ENCODE data around the gene ARHGEF10L. TPM values are rescaled to one million over a fixed set of nuclear protein-coding genes. Genes with fewer than 3 reads are reported as not detected.
"Not testable (repeated sequence)": the region's sequence is repeated elsewhere in the genome, so short reads cannot be mapped to it uniquely, and the experiment has no call there.

ARHGEF10L gene
- total RNA-seq (ENCODE audit: unreplicated experiment) = 89.8 TPM
- long read RNA-seq, partial matches to known transcripts = 5 of 6 reads
- long read RNA-seq, other reads (novel, unspliced or antisense) = 1 of 6 reads

DNA sequence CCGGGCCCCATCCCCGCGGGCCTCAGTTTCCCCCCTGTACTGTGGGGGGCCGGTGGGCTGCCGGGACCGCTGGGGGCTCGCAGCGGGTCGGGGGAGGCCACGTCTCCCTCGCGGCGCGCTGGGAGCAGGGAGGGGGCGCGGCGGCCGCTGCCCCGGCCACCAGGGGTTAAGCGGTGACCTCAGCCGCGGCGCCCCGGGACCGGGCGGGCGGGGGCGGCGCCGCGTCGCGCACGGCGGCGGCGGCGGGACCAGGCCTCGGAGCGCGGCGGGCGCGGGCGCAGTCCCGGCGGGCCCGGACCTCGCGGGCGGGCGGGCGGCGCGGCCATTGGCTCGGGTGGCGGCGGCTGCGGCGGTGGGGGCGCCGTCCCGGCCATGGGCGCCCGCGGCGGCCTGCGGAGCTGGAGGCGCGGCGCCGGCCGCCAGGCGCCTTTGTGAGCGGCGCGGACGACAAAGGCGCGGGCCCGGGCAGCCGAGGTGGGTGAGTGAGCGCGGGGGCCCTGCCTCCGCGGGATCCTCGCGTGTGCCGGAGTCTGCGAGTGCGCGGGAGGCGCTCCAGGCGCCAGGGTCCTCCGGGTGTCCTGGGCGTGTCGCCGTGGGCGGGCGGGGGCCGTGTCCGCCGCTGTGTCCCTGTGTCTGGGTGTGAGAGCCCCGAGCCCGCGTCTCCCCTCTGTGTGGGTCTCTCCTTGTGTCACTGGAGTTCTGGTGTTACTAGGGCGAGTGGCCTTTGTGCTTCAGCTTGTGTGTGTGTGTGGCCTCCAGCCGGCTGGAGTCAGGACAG, at the start of gene ARHGEF10L:
ARHGEF10L (plus strand) TSS at position 222 of the 778 bp plus-strand sequence. CDS start 40,898 bp downstream, outside the sequence.
- Mint-ChIP-seq H3K9me3 (ENCODE audit: unreplicated experiment) (peaks cover 8% of the 10 kb centered on the region), H3K27me3 (ENCODE audit: unreplicated experiment) (peaks cover 6% of the 10 kb centered on the region), H3K27ac (ENCODE audit: unreplicated experiment) (peak within 1 kb of the TSS; percentile 99), H3K4me1 (ENCODE audit: low read depth, unreplicated experiment) (peaks cover 16% of the 10 kb centered on the region), H3K36me3 (ENCODE audit: unreplicated experiment) (no peaks in the 10 kb centered on the region), H3K4me3 (ENCODE audit: unreplicated experiment) (peak within 1 kb of the TSS; percentile 95)
- peak; percentile 45 for DNase-seq
- TF ChIP-seq, protein P1, sequence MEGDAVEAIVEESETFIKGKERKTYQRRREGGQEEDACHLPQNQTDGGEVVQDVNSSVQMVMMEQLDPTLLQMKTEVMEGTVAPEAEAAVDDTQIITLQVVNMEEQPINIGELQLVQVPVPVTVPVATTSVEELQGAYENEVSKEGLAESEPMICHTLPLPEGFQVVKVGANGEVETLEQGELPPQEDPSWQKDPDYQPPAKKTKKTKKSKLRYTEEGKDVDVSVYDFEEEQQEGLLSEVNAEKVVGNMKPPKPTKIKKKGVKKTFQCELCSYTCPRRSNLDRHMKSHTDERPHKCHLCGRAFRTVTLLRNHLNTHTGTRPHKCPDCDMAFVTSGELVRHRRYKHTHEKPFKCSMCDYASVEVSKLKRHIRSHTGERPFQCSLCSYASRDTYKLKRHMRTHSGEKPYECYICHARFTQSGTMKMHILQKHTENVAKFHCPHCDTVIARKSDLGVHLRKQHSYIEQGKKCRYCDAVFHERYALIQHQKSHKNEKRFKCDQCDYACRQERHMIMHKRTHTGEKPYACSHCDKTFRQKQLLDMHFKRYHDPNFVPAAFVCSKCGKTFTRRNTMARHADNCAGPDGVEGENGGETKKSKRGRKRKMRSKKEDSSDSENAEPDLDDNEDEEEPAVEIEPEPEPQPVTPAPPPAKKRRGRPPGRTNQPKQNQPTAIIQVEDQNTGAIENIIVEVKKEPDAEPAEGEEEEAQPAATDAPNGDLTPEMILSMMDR (IDR thresholded peaks at IDR 0.05; ENCODE audit: partially characterized antibody, unreplicated experiment) = no peak

DNA sequence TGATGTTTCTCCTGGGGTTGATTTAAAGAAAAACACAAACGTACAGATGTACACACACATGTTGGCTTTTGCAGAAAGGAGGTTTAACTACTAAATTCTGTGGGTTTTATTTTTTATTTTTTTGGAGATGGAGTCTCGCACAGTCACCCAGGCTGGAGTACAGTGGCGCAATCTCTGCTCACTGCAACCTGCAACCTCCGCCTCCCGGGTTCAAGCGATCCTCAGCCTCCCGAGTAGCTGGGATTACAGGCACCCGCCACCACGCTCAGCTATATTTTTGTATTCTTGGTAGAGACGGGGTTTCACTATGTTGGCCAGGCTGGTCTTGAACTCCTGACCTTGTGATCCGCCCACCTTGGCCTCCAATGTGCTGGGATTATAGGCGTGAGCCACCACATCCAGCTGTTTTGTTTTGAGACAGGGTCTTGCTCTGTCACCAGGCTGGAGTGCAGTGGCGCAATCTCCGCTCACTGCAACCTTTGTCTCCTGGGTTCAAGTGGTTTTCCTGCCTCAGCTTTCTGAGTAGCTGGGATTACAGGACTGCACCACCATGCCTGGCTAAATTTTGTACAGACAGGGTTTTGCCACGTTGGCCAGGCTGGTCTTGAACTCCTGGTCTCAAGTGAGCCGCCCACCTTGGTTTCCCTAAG, 49.6 kb upstream of the ARHGEF10L start:
- DNase-seq; H3K27ac Mint-ChIP-seq (ENCODE audit: unreplicated experiment); H3K36me3 Mint-ChIP-seq (ENCODE audit: unreplicated experiment); H3K4me3 Mint-ChIP-seq (ENCODE audit: unreplicated experiment); H3K9me3 Mint-ChIP-seq (ENCODE audit: unreplicated experiment); H3K27me3 Mint-ChIP-seq (ENCODE audit: unreplicated experiment); H3K4me1 Mint-ChIP-seq (ENCODE audit: low read depth, unreplicated experiment): not testable (repeated sequence)

GRCh38 chr1:17490667-17491066, 48.8 kb upstream of the ARHGEF10L start:
- not testable (repeated sequence) for H3K27me3 Mint-ChIP-seq (ENCODE audit: unreplicated experiment); H3K9me3 Mint-ChIP-seq (ENCODE audit: unreplicated experiment); DNase-seq; H3K36me3 Mint-ChIP-seq (ENCODE audit: unreplicated experiment); H3K4me3 Mint-ChIP-seq (ENCODE audit: unreplicated experiment); H3K4me1 Mint-ChIP-seq (ENCODE audit: low read depth, unreplicated experiment); H3K27ac Mint-ChIP-seq (ENCODE audit: unreplicated experiment)

GRCh38 chr1:17494114-17494729, 45.3 kb upstream of the ARHGEF10L start:
- Mint-ChIP-seq H3K27me3 (ENCODE audit: unreplicated experiment) (peaks cover 4% of the 10 kb centered on the region), H3K27ac (ENCODE audit: unreplicated experiment) (no peak overlapping the region)

DNA sequence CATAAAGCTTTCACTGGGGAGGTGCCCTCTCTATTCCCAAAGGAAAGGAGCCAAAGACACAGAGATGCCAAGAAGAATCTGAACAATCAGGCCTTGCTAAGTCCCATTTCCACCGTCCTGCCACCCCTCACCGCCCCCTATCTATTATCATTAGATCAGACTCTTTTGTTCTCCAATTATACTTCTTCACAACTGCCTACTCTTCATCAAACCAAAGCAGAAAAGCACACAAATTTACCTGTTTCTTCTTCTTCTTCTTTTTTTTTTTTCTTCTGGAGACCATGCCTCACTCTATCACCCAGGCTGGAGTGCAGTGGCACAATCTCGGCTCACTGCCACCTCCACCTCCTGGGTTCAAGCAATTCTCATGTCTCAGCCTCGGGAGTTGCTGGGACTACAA, 43.1 kb upstream of the ARHGEF10L start:
- peaks cover 4% of the 10 kb centered on the region for H3K9me3 Mint-ChIP-seq (ENCODE audit: unreplicated experiment)
- H3K36me3 Mint-ChIP-seq (ENCODE audit: unreplicated experiment) = no peaks in the 10 kb centered on the region
- no peak for DNase-seq
- no peak overlapping the region for H3K27ac Mint-ChIP-seq (ENCODE audit: unreplicated experiment)
- H3K27me3 Mint-ChIP-seq (ENCODE audit: unreplicated experiment) = peaks cover 4% of the 10 kb centered on the region
- TF ChIP-seq, protein P1 (IDR thresholded peaks at IDR 0.05; ENCODE audit: partially characterized antibody, unreplicated experiment) = no peak
- H3K4me1 Mint-ChIP-seq (ENCODE audit: low read depth, unreplicated experiment) = no peaks in the 10 kb centered on the region
- H3K4me3 Mint-ChIP-seq (ENCODE audit: unreplicated experiment) = no peak overlapping the region

More at GRCh38 chr1:17494114-17494729, 45.3 kb upstream of the ARHGEF10L start:
- peaks cover 4% of the 10 kb centered on the region for H3K9me3 Mint-ChIP-seq (ENCODE audit: unreplicated experiment)
- no peaks in the 10 kb centered on the region for H3K36me3 Mint-ChIP-seq (ENCODE audit: unreplicated experiment)
- TF ChIP-seq, protein P1 (IDR thresholded peaks at IDR 0.05; ENCODE audit: partially characterized antibody, unreplicated experiment) = peak; percentile 90
- H3K4me3 Mint-ChIP-seq (ENCODE audit: unreplicated experiment) = no peak overlapping the region
- DNase-seq = peak; percentile 81
- no peaks in the 10 kb centered on the region for H3K4me1 Mint-ChIP-seq (ENCODE audit: low read depth, unreplicated experiment)

Data from glutamatergic neuron (in vitro differentiated cells).